Measurements from ENCODE around the gene ZNG1E.
"Not testable (repeated sequence)": the region's sequence is repeated elsewhere in the genome, so short reads cannot be mapped to it uniquely, and the experiment has no call there.

Gene ZNG1E

GRCh38 chr9:65675589-65676021, at the start of gene ZNG1E:
ZNG1E (plus strand) TSS chr9:65675928; CDS start chr9:65675977, 49 bp downstream.
- DNase-seq (ENCODE audit: low read depth in 1 of 2, low spot score in 1 of 2) = peak; percentile 31 to 53

GRCh38 chr9:65673579-65673978, 2.1 kb upstream of the ZNG1E start:
- not testable (repeated sequence) for DNase-seq (ENCODE audit: low read depth in 1 of 2, low spot score in 1 of 2)

GRCh38 chr9:65675018-65675417, 710 bp upstream of the ZNG1E start:
- DNase-seq (ENCODE audit: low read depth in 1 of 2, low spot score in 1 of 2) = not testable (repeated sequence)

- not testable (repeated sequence) for DNase-seq (ENCODE audit: low read depth in 1 of 2, low spot score in 1 of 2)
Measured at GRCh38 chr9:65676389-65676788, 661 bp downstream of the ZNG1E start.

- DNase-seq (ENCODE audit: low read depth in 1 of 2, low spot score in 1 of 2) = not testable (repeated sequence)
Measured at GRCh38 chr9:65678533-65678932, 2.8 kb downstream of the ZNG1E start.

- not testable (repeated sequence) for DNase-seq (ENCODE audit: low read depth in 1 of 2, low spot score in 1 of 2)
Measured at GRCh38 chr9:65703550-65703949, 27.8 kb downstream of the ZNG1E start.

- not testable (repeated sequence) for DNase-seq (ENCODE audit: low read depth in 1 of 2, low spot score in 1 of 2)
Measured at GRCh38 chr9:65714445-65714844, 38.7 kb downstream of the ZNG1E start.

- not testable (repeated sequence) for DNase-seq (ENCODE audit: low read depth in 1 of 2, low spot score in 1 of 2)
Measured at GRCh38 chr9:65737096-65737564, 61.4 kb downstream of the ZNG1E start, which contains the start of gene FOXD4L4. FOXD4L4 (plus strand) TSS chr9:65737146; CDS start chr9:65737146, 0 bp downstream.

- not testable (repeated sequence) for DNase-seq (ENCODE audit: low read depth in 1 of 2, low spot score in 1 of 2)
Measured at GRCh38 chr9:65738133-65738532, 62.4 kb downstream of the ZNG1E start.

Data from activated T-helper 1 cell treated with anti-CD3 and anti-CD28 coated beads, Interleukin-2, amount 50 U/mL, for 16 hours (primary cell).